Astrocyte (in vitro differentiated cells and primary cell): ENCODE measurements around the gene DIAPH2. TPM values are rescaled to one million over a fixed set of nuclear protein-coding genes. Genes with fewer than 3 reads are reported as not detected.

Experiments used
- DNase-seq: peaks from one replicate; pipeline ENCODE4 v3.0.0-alpha.2; 2010; ENCODE audit warnings: low read depth
- FAIRE-seq: peaks from 2 replicates; lab custom pipeline; 2011; peaks lifted over from hg19 to GRCh38; lab: Jason Lieb, UNC
- H2AFZ ChIP-seq: 2 replicates; pipeline ENCODE4 v1.6.0; 2012; ENCODE audit warnings: low read depth, low read length, inconsistent platforms
- H3K27ac ChIP-seq: 2 replicates; pipeline ENCODE4 v1.5.1; 2011; ENCODE audit warnings: low read depth, low read length, inconsistent platforms
- H3K27me3 ChIP-seq: 2 replicates; pipeline ENCODE4 v1.6.0; 2011; ENCODE audit warnings: low read length, inconsistent platforms; ENCODE audit not compliant: insufficient read depth
- H3K36me3 ChIP-seq: 2 replicates; pipeline ENCODE4 v1.5.1; 2011; ENCODE audit warnings: low read length, inconsistent platforms; ENCODE audit not compliant: insufficient read depth
- H3K4me1 ChIP-seq: 2 replicates; pipeline ENCODE4 v1.5.1; 2011; ENCODE audit warnings: low read length, inconsistent platforms; ENCODE audit not compliant: insufficient read depth
- H3K4me2 ChIP-seq: 2 replicates; pipeline ENCODE4 v1.6.0; 2012; ENCODE audit warnings: low read length, inconsistent platforms
- H3K4me3 ChIP-seq: 2 replicates; pipeline ENCODE4 v1.5.1; 2011; ENCODE audit warnings: low read depth, mild to moderate bottlenecking, low read length, inconsistent platforms; ENCODE audit not compliant: insufficient read depth
- H3K79me2 ChIP-seq: 2 replicates; pipeline ENCODE4 v1.6.0; 2012; ENCODE audit warnings: mild to moderate bottlenecking, low read length, inconsistent platforms; ENCODE audit not compliant: insufficient read depth
- H3K9ac ChIP-seq: 2 replicates; pipeline ENCODE4 v1.6.0; 2012; ENCODE audit warnings: mild to moderate bottlenecking, low read length, inconsistent platforms
- H3K9me3 ChIP-seq: 2 replicates; pipeline ENCODE4 v1.5.1; 2012; ENCODE audit warnings: low read depth, mild to moderate bottlenecking, low read length, inconsistent platforms; ENCODE audit not compliant: insufficient read depth
- H4K20me1 ChIP-seq: 2 replicates; pipeline ENCODE4 v1.6.0; 2012; ENCODE audit warnings: low read length, inconsistent platforms; ENCODE audit not compliant: insufficient read depth
- H3K27ac Mint-ChIP-seq: one replicate; pipeline ENCODE4 v1.8.0; 2021; ENCODE audit warnings: mild to moderate bottlenecking, mixed read lengths; ENCODE audit not compliant: unreplicated experiment
- H3K27me3 Mint-ChIP-seq: one replicate; pipeline ENCODE4 v1.8.0; 2021; ENCODE audit warnings: low read depth, mixed read lengths; ENCODE audit not compliant: unreplicated experiment
- H3K36me3 Mint-ChIP-seq: one replicate; pipeline ENCODE4 v1.8.0; 2021; ENCODE audit warnings: low read depth, mixed read lengths; ENCODE audit not compliant: unreplicated experiment
- H3K4me1 Mint-ChIP-seq: one replicate; pipeline ENCODE4 v1.8.0; 2021; ENCODE audit warnings: low read depth, mixed read lengths; ENCODE audit not compliant: unreplicated experiment
- H3K4me3 Mint-ChIP-seq: one replicate; pipeline ENCODE4 v1.8.0; 2021; ENCODE audit warnings: mild to moderate bottlenecking, moderate library complexity, mixed read lengths; ENCODE audit not compliant: unreplicated experiment
- H3K9me3 Mint-ChIP-seq: one replicate; pipeline ENCODE4 v1.8.0; 2021; ENCODE audit warnings: mild to moderate bottlenecking, mixed read lengths; ENCODE audit not compliant: unreplicated experiment
- EZH2 ChIP-seq: IDR thresholded peaks from 2 replicates; pipeline ENCODE4 v1.6.1; 2012; ENCODE audit warnings: mild to moderate bottlenecking, low read length, inconsistent platforms; ENCODE audit not compliant: insufficient read depth
- total RNA-seq: library from RNA; stranded (reverse); gene quantifications from 2 replicates; pipeline ENCODE4 v1.2.1, GENCODE V29; 2021
- TF ChIP-seq, protein P1 (sequence below): IDR thresholded peaks from 2 replicates; pipeline ENCODE4 v1.5.1; 2011; ENCODE audit warnings: low read depth, mild to moderate bottlenecking, inconsistent platforms, low read length, moderate library complexity; ENCODE audit not compliant: insufficient read depth

The DIAPH2 gene
- total RNA-seq, 1 donor from 2014 or later = 9.8 TPM

DNA sequence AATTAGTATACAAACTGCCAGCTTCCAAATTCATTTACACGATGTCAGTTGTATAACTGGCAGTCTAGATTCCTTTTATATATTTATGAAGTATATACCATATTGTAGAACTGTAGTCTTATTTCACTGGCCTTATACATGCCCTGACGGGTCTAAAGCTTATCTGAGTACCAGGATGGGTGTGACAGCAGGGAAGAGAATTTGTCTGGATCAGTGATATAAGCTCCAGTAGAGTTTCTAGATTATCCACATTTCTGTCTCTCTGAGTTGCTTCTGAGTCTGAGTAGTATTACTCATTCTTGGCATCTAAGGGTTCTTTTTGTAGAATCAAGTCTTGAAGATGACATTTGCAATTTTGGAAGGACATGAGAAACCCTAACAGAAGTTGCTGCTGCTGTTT, 300.4 kb downstream of the DIAPH2 start:
- no peaks in the 10 kb centered on the region for H3K4me1 Mint-ChIP-seq
- no peaks in the 10 kb centered on the region for H4K20me1 ChIP-seq
- H2AFZ ChIP-seq = no peak overlapping the region
- no peaks in the 10 kb centered on the region for H3K27me3 ChIP-seq
- no peaks in the 10 kb centered on the region for H3K4me1 ChIP-seq
- H3K36me3 ChIP-seq = no peaks in the 10 kb centered on the region
- TF ChIP-seq EZH2 = no peak
- TF ChIP-seq, protein P1, sequence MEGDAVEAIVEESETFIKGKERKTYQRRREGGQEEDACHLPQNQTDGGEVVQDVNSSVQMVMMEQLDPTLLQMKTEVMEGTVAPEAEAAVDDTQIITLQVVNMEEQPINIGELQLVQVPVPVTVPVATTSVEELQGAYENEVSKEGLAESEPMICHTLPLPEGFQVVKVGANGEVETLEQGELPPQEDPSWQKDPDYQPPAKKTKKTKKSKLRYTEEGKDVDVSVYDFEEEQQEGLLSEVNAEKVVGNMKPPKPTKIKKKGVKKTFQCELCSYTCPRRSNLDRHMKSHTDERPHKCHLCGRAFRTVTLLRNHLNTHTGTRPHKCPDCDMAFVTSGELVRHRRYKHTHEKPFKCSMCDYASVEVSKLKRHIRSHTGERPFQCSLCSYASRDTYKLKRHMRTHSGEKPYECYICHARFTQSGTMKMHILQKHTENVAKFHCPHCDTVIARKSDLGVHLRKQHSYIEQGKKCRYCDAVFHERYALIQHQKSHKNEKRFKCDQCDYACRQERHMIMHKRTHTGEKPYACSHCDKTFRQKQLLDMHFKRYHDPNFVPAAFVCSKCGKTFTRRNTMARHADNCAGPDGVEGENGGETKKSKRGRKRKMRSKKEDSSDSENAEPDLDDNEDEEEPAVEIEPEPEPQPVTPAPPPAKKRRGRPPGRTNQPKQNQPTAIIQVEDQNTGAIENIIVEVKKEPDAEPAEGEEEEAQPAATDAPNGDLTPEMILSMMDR = no peak
- no peak overlapping the region for H3K4me3 Mint-ChIP-seq
- H3K27ac Mint-ChIP-seq = no peak overlapping the region
- H3K27ac ChIP-seq = no peak overlapping the region
- no peaks in the 10 kb centered on the region for H3K79me2 ChIP-seq
- no peak for DNase-seq
- H3K4me2 ChIP-seq = no peak overlapping the region
- H3K9me3 Mint-ChIP-seq = no peaks in the 10 kb centered on the region
- H3K9ac ChIP-seq = no peak overlapping the region
- H3K27me3 Mint-ChIP-seq = no peaks in the 10 kb centered on the region
- no peaks in the 10 kb centered on the region for H3K36me3 Mint-ChIP-seq
- no peak for FAIRE-seq
- no peak overlapping the region for H3K4me3 ChIP-seq
- no peaks in the 10 kb centered on the region for H3K9me3 ChIP-seq

DNA sequence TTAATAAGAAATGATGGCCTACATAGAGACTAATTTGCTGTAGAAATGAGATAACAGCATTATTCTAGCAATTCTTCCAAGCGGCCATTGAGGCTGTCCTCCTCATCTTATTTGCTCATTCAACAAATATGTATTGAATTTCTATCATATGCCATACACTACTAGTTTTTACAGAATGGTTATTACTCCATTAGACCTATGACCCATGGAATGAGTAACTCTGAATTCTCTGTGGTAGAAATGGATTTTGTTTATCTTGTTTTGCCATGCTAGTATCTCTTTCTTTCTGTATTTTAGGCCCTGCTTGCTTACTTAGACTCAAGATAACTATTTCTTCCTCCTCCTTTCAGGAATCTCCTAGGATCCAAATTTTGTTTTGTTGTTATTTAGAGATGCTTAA, 302.6 kb downstream of the DIAPH2 start:
- Mint-ChIP-seq H3K4me1 (no peaks in the 10 kb centered on the region), H3K27ac (no peak overlapping the region), H3K4me3 (no peak overlapping the region), H3K27me3 (no peaks in the 10 kb centered on the region), H3K9me3 (no peaks in the 10 kb centered on the region), H3K36me3 (no peaks in the 10 kb centered on the region)
- DNase-seq = peak; percentile 9
- Histone ChIP-seq H3K9me3 (no peaks in the 10 kb centered on the region), H3K27me3 (no peaks in the 10 kb centered on the region), H4K20me1 (no peaks in the 10 kb centered on the region), H3K27ac (no peak overlapping the region), H3K4me1 (no peaks in the 10 kb centered on the region), H3K79me2 (no peaks in the 10 kb centered on the region), H3K36me3 (no peaks in the 10 kb centered on the region), H3K4me2 (peak overlapping the region; percentile 25), H3K9ac (no peak overlapping the region), H2AFZ (no peak overlapping the region), H3K4me3 (no peak overlapping the region)
- TF ChIP-seq, protein P1 = no peak
- TF ChIP-seq EZH2 = no peak
- FAIRE-seq = no peak

DNA sequence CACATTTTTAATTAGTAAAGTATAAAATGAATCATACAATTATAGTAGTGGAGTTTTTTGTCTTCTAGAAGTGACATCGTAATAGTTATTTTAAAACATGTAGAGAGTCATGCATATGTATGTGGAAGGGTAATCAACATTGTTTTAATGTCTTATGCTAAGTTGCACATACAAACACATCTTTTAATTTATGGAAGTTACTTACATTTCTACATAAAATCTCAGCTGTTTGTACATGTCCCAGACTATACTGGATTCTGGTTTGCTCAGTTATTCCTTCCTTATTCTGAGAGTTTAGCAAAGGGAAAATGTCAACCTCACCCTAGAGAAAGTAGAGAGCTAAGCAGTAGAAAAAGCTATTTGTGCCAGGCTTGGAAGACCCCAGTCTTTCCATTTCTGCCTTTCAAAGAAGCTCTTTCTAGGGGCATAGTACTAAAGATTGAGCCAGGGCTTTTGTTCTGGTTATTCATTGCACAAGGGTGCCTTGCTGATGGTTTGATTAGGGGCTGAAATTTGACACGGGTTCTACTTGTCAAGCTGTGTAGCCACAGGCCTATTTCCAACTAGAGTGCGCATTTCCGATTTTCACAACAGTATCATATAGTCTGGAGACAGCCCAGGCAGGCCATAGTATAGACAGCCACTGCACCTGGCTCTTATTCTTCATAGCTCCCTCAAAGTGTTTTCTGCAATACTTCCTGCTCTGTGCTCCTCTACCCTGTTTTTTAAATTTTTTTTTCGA, 305.4 kb downstream of the DIAPH2 start:
- no peak overlapping the region for H3K27ac Mint-ChIP-seq
- FAIRE-seq = no peak
- Histone ChIP-seq H3K4me3 (no peak overlapping the region), H2AFZ (no peak overlapping the region), H3K27ac (no peak overlapping the region), H3K9me3 (no peaks in the 10 kb centered on the region), H4K20me1 (no peaks in the 10 kb centered on the region), H3K4me1 (no peaks in the 10 kb centered on the region), H3K9ac (no peak overlapping the region), H3K36me3 (no peaks in the 10 kb centered on the region), H3K27me3 (no peaks in the 10 kb centered on the region), H3K4me2 (no peak overlapping the region), H3K79me2 (no peaks in the 10 kb centered on the region)
- no peaks in the 10 kb centered on the region for H3K27me3 Mint-ChIP-seq
- DNase-seq = no peak
- no peak overlapping the region for H3K4me3 Mint-ChIP-seq
- TF ChIP-seq EZH2 = no peak
- TF ChIP-seq, protein P1 = no peak
- no peaks in the 10 kb centered on the region for H3K4me1 Mint-ChIP-seq
- H3K9me3 Mint-ChIP-seq = no peaks in the 10 kb centered on the region
- H3K36me3 Mint-ChIP-seq = no peaks in the 10 kb centered on the region
